IPS-15b (cell line): ENCODE results near the gene VANGL1.

Experiments
- H3K27me3 ChIP-seq: one replicate; pipeline ENCODE4 v1.6.1; 2013; ENCODE audit warnings: low read length; ENCODE audit not compliant: control insufficient read depth, insufficient read depth
- H3K36me3 ChIP-seq: one replicate; pipeline ENCODE4 v1.6.1; 2013; ENCODE audit warnings: low read length; ENCODE audit not compliant: control insufficient read depth, insufficient read depth
- H3K4me1 ChIP-seq: one replicate; pipeline ENCODE4 v1.6.1; 2013; ENCODE audit warnings: mild to moderate bottlenecking, low read length; ENCODE audit not compliant: control insufficient read depth, insufficient read depth
- H3K4me3 ChIP-seq: one replicate; pipeline ENCODE4 v1.5.1; 2013; ENCODE audit warnings: low read depth, low read length
- H3K9ac ChIP-seq: one replicate; pipeline ENCODE4 v1.6.1; 2013; ENCODE audit warnings: low read depth, mild to moderate bottlenecking, low read length
- H3K9me3 ChIP-seq: one replicate; pipeline ENCODE4 v1.6.1; 2013; ENCODE audit warnings: mild to moderate bottlenecking, low read length; ENCODE audit not compliant: control insufficient read depth, insufficient read depth

VANGL1 gene

DNA sequence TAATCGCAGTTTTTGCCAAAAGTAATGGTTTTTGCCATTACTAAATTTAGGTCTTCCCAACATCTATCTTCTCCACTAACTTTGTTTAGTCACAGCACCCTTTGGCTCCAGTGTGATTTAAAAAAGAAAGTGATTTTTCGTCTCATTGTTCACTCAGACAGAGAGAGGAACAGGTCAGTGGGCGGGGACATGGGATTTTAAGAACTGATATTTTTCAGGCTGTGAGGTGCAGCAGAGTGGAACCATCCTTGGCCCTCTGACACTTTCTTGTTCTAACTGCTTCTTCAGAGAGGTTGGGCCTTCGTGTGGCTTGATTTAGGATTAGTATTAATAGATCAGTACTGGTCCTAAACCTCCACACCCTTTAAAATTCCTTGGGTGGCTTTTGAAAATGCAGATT is 88.0 kb downstream of the VANGL1 start:
- no peak overlapping the region for H3K4me3 ChIP-seq
- H3K9ac ChIP-seq, result no peak overlapping the region
- no peaks in the 10 kb centered on the region for H3K4me1 ChIP-seq
- H3K36me3 ChIP-seq, result no peaks in the 10 kb centered on the region
- no peaks in the 10 kb centered on the region for H3K9me3 ChIP-seq
- H3K27me3 ChIP-seq, result no peaks in the 10 kb centered on the region

DNA sequence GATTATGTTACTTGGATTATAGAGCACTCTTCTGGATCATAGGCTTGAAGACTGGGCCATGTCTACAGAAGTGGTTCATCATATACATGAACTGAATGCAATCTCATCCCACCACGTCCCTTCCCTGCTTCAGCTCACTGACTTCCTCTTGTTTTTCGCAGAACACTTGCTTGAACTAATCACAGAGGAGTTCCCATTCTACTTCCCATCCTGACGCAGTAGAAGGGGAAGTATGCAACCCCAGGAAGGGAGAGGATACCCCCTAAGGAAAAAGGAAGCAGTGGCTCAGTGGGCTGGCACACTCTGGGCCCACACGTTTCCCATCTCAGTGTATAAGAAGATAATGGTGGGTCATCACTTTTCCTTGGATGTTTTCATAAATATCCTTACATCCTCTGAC is 90.5 kb downstream of the VANGL1 start:
- H3K27me3 ChIP-seq, result no peaks in the 10 kb centered on the region
- H3K9me3 ChIP-seq, result no peaks in the 10 kb centered on the region
- no peak overlapping the region for H3K9ac ChIP-seq
- H3K4me3 ChIP-seq, result no peak overlapping the region
- H3K36me3 ChIP-seq, result no peaks in the 10 kb centered on the region
- peaks cover 3% of the 10 kb centered on the region for H3K4me1 ChIP-seq

DNA sequence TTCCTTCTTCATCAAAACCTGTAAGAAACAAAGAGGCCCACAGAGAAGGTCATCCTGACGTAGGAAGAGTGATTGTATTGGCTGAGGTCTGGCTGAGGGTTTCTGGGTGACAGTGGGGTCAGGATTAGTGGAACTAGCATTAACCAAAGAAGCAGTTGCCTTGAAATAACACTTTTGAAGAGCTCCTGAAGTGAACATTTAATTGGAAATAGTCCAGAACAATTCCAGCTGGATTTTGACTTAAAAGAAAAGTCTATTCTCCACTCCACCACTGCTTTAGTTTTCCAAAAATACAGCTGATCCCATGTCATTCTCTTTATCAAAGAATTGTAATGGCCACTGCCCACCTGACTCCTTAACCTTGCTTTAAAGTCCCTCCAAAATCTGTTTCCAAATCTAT is 99.0 kb downstream of the VANGL1 start:
- H3K4me3 ChIP-seq, result no peak overlapping the region
- H3K9ac ChIP-seq, result no peak overlapping the region
- peaks cover 3% of the 10 kb centered on the region for H3K4me1 ChIP-seq
- H3K9me3 ChIP-seq, result no peaks in the 10 kb centered on the region
- no peaks in the 10 kb centered on the region for H3K27me3 ChIP-seq
- no peaks in the 10 kb centered on the region for H3K36me3 ChIP-seq

DNA sequence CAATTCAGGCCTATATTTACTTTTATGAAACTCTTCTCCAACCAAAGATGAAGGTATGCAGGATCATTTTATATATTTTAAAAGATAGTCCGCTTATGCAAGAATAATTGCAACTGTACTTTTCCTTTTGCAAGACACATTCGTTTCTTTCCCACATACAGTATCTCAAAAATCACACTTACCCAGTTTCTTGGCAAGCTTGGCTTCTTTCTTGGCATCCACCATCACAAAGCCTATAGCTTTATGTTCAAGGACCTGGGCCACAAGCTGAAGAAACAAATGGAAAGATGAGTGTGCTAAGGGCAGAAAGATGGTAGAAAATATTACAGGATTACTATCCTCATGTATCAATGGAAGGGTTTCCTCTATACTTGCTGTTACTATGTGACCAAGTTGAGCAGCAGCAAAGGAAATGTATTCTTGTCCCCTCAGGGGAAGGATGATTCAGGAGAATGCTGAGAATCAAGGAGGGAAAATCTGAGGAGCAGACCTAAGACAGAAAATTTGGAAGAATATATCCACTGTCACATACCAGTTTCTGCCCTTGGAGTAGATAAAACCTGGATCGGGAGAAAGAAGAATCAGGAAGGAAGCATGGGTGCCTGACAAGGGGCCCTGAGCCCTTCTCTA is 103.0 kb downstream of the VANGL1 start:
- H3K9ac ChIP-seq, result no peak overlapping the region

DNA sequence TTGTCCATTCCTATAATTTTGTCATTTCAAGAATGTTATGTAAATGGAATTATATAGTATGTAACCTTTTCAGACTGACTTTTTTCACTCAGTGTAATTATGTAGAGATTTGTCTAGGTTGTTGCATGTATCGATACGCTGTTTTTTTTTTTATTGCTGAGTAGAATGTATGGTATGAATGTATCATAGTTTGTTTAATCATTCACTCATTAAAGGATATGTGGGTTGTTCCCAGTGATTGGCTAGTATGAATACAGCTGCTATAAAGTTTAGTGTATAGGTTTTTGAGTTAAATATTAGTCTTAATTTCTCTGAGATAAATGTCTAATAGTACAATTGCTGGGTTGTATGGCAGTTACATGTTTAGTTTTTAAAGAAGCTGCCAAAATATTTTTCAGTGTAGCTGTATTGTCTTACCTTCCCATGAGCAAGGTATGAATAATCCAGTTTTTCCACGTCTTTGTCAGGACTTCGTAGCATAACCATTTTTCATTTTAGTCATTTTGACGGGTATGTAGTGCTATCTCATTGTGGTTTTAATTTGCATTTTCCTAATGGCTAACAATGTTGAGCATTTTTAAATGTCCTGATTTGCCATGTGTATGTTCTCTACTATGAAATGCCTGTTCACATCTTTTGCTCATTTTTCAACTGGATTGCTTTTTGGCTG is 104.4 kb downstream of the VANGL1 start:
- no peak overlapping the region for H3K9ac ChIP-seq
- H3K9me3 ChIP-seq, result no peaks in the 10 kb centered on the region
- H3K27me3 ChIP-seq, result no peaks in the 10 kb centered on the region
- no peaks in the 10 kb centered on the region for H3K36me3 ChIP-seq
- no peaks in the 10 kb centered on the region for H3K4me1 ChIP-seq
- H3K4me3 ChIP-seq, result no peak overlapping the region

More for the DNA sequence above, 103.0 kb downstream of the VANGL1 start:
- Histone ChIP-seq H3K36me3 (no peaks in the 10 kb centered on the region), H3K27me3 (no peaks in the 10 kb centered on the region), H3K4me1 (no peaks in the 10 kb centered on the region), H3K9me3 (no peaks in the 10 kb centered on the region), H3K4me3 (no peak overlapping the region)
